Testis (tissue), 2 donors: ENCODE results near the gene MYBPH.

Experiments used
- POLR2A ChIP-seq: fragments of 450-650 bp; IDR thresholded peaks from one replicate; pipeline ENCODE4 v1.6.1; 2017; ENCODE audit warnings: antibody characterized with exemption, mild to moderate bottlenecking, moderate library complexity
- TF ChIP-seq, protein P1 (sequence below), 3 experiments: fragments of 450-650 bp in 2 of 3; fragments of 200-600 bp in 1 of 3; sonication (generic) in 1 of 3; IDR thresholded peaks; one replicate each; pipeline ENCODE4 v1.5.1; 2016 to 2019; ENCODE audit warnings: antibody characterized with exemption in 3 of 3, mild to moderate bottlenecking in 2 of 3, moderate library complexity in 1 of 3

DNA sequence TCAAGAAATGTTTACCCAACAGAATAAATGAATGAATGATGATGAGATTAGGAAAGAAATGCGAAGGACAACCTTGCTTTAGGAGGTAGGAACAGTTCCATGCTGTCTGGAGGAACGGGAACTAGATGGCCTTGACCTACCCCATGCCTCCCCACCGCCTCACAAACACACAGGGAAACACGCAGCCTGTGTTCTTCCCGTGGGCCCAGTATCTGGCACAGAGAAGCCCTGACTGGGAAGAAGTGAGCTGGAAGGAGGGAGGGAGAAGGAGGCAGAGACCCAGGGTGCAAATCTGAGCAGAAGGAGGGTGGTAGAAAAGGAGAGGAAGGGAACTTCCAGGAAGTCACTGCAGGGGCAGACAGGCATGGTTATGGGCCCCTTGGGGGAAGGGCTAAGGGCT is 51.6 kb downstream of the MYBPH start:
- TF ChIP-seq, protein P1, sequence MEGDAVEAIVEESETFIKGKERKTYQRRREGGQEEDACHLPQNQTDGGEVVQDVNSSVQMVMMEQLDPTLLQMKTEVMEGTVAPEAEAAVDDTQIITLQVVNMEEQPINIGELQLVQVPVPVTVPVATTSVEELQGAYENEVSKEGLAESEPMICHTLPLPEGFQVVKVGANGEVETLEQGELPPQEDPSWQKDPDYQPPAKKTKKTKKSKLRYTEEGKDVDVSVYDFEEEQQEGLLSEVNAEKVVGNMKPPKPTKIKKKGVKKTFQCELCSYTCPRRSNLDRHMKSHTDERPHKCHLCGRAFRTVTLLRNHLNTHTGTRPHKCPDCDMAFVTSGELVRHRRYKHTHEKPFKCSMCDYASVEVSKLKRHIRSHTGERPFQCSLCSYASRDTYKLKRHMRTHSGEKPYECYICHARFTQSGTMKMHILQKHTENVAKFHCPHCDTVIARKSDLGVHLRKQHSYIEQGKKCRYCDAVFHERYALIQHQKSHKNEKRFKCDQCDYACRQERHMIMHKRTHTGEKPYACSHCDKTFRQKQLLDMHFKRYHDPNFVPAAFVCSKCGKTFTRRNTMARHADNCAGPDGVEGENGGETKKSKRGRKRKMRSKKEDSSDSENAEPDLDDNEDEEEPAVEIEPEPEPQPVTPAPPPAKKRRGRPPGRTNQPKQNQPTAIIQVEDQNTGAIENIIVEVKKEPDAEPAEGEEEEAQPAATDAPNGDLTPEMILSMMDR (IDR thresholded peaks at IDR 0.05) = no peak
- no peak for TF ChIP-seq POLR2A
